Stimulated activated CD4-positive, alpha-beta T cell treated with anti-CD3 and anti-CD28 coated beads, Interleukin-1b, Interleukin-23, amount 100 ng/mL, for 48 hours (primary cell): ENCODE measurements around the gene CASQ1.

Experiments
- DNase-seq: peaks from one replicate; pipeline ENCODE4 v3.0.0-alpha.2; 2020

Gene CASQ1

DNA sequence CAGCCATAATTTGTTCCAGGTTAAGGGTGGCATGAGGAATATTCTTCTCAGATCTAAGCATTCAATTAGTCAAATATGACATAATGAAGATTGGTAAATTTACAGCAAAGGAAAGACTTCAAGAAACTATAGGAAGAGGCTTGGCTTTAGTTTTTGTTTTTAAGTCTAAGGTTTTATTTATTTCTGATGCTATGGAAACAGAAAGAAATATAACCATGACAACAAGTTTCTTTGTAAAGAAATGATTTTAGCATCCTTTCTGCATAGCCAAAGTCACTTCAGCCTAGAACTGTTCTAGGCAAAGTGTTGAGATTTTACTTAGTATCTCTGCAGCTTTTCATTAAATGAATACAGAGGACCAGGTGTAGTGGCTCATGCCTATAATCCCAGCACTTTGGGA lies 42.5 kb downstream of the CASQ1 start:
- DNase-seq: no peak

DNA sequence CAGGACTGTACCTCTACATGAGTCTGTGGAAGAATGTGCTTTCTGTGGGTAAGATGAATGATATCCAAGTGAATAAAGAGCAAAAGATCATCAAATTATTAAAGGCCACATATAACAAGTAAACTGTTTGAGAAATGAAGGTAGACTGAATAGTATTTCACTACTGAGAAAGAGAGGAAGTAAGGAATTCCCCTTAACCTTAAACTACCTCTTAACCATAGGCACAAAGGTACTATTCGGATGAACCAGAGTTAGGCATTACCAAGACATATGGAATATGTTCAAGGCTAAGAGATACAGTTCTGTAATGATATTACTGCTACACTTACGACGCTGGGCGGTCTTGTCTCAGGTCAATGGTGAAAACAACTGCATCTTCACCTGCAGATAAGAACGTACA lies 46.4 kb downstream of the CASQ1 start:
- DNase-seq: no peak

DNA sequence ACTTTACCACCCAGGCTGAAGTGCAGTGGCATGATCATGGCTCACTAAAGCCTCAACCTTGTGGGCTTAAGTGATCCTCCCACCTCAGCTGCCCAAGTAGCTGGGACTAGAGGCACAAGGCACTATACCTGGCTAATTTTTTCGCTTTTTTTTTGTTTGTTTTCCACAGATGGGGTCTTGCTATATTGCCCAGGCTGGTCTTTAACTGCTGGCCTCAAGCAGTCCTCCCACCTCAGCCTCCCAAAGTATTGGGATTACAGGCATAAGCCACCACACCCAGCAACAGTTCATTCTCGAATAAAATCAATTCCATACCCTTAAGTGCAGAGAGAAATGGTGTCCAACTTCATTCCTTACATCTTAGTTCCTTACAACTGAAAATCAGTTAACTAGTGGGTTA lies 47.2 kb downstream of the CASQ1 start:
- no peak for DNase-seq

DNA sequence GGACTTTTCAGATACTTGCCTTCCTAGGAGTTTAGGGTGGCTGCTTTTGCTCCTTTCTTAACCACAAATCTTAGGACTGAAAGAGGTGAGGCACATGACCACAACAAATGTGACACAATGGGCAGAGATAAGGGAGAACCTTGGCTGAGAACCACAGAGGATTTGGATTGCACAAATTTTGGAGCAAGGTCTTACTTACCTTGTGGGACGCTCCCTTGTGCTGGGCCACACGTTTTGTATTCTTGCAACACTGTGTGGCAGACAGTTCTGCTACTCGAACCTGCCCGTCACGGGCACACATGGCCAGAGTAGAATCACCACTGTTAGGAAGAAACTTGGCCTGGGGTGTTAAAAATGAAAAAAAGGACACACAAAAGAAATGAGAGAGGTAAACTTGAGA lies 48.0 kb downstream of the CASQ1 start:
- no peak for DNase-seq

DNA sequence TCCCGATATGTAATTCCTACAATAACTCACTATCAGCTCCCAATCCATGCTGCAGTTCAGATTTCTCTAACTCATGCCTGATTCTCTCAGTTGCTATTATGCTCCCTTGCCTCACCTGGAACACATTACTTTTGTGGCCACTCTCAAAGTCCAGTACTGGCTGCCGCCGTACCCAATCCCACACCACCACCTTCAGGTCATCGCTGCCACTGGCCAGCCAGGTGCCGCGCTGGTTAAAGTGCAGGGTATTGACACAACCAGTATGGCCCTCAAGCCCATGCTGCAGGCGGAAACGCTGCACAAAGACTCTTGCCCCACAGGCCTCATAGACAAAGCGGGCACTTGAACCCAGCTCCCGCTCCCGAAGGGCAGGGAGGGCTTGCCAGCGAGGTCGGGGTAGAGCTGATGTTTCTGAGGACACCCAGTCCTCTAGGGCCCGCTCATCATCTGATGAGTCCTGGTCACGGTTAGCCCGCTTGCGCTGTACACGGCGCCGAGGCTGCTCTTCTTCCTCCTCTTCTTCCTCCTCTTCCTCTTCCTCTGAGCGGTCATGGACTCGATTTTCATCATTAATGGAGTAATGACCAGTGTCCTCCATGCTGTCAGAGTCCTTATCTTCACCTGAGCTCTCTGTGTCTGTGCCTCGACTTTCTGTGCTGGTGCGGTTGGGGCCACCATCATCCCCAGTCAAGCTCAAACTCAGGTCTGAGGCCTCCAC lies 49.4 kb downstream of the CASQ1 start:
- DNase-seq: no peak

DNA sequence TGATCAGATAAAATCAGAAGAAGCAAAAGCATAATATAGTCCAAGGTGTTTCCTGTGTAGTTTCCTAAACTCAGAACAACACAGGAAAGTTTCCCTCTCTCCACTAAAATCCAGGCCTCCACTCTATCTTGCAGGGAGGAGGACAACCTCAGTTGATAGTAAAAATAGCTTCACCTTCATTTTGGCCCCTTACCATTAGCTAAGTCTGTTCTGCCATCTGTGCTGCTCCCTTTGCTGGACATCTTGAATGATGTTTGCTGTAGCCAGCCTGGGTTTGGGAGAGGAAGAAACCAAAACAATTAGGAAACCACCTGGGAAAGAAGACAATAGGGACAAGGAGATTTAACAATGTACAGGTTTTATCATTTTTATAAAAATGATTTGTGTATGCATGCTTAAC lies 53.4 kb downstream of the CASQ1 start:
- no peak for DNase-seq

DNA sequence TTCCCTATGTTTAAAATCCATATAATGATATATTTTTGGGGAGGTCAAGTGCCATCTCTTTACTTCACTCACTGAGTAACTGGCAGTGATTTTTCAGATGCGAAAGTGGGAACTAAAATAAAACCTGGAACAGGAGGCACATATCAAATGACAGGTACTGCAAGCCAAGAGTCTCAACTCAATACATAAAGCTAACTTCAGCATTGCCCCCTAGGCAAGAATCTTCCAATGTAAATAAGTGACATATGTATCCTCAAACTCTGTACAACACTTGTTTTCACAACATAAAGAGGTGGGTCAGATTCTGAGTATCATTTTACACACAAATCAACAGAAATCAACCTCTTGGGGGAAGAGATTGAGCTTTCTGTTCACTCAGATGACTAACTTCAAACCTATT lies 53.8 kb downstream of the CASQ1 start:
- DNase-seq: no peak

DNA sequence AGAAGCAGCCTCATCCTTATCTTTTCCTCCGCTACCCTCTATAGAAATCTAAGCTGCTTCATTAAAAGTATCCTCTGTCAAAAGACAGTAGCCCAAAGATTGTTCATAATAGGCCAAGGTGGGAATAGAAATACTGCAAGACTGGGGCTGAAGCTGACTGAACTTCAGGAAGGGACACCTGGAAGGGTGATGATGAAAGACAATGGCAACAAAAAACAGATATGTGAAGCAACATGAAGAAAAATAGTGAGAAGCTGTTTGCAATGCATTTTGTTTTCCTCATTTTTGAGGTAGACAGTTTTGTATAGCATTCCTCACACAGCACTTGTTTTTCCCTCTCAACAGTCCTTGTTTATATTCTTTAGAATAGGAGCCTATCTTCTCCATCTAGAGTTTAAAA lies 55.1 kb downstream of the CASQ1 start:
- DNase-seq: no peak

DNA sequence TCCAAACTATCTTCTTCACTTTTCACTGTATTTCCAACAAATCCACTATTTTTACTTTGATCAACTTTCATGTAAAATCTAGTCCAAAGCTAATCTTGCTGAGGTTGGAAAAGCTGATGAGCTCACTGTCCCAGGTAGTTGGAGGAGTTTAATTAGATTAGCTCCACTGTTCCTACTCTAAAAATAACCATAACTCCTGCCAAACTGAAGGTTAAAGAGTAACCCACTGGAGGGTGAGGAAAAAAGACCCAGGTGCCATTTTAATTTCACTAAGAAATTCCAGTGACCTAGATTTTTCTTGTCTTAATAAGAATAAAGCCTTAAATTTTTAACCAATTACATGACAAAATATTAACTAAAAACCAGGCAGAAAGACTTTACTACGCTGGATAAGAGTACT lies 56.7 kb downstream of the CASQ1 start:
- DNase-seq: no peak

DNA sequence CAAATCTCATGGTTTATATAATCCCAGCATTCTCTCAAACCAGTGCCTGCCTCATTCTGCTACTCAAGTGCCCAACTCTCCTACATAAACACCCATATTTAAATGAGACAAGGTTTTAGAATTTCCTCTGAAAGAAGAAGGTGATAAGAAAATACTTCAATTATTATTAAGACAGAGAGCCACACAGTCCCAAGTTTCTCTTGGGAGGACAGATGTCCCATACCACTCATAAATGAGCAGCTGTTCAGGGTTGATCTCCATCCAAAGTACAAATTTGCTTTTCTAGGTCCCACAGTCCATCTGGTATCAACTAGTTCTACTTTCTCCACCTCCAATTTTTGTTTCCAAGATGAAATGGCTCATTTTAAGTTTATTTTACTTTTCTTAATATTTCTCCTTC lies 60.6 kb downstream of the CASQ1 start:
- no peak for DNase-seq
